Inflammatory macrophage treated with lipopolysaccharide for 1 hour (primary cell): Measurements from ENCODE around the gene CHP1.
"Not testable (repeated sequence)": the region's sequence is repeated elsewhere in the genome, so short reads cannot be mapped to it uniquely, and the experiment has no call there.

Source experiments
- DNase-seq, 2 donors: peaks; one replicate each; pipeline ENCODE4 v3.0.0-alpha.2; 2020 to 2022

Gene CHP1

GRCh38 chr15:41258750-41259471 lies 27.8 kb downstream of the CHP1 start:
- peak; percentile 33 to 78 for DNase-seq

GRCh38 chr15:41259546-41260189 lies 28.6 kb downstream of the CHP1 start:
- DNase-seq, result no peak

- DNase-seq, result not testable (repeated sequence)
Measured at GRCh38 chr15:41260924-41261323, 29.9 kb downstream of the CHP1 start.

GRCh38 chr15:41262571-41262970 lies 31.5 kb downstream of the CHP1 start:
- DNase-seq, result no peak

- peak; percentile 26 to 39 for DNase-seq
Measured at GRCh38 chr15:41263891-41264351, 32.9 kb downstream of the CHP1 start.

- DNase-seq, result no peak
Measured at GRCh38 chr15:41269887-41270286, 38.8 kb downstream of the CHP1 start.

- no peak for DNase-seq
Measured at GRCh38 chr15:41276831-41277230, 45.8 kb downstream of the CHP1 start.

GRCh38 chr15:41278319-41278718 lies 47.3 kb downstream of the CHP1 start:
- no peak for DNase-seq

- DNase-seq, result no peak
Measured at GRCh38 chr15:41279535-41280283, 48.6 kb downstream of the CHP1 start.

- DNase-seq, result no peak
Measured at GRCh38 chr15:41281236-41281635, 50.2 kb downstream of the CHP1 start.

- not testable (repeated sequence) for DNase-seq
Measured at GRCh38 chr15:41282436-41282835, 51.4 kb downstream of the CHP1 start.

- not testable (repeated sequence) for DNase-seq
Measured at GRCh38 chr15:41282980-41283652, 52.0 kb downstream of the CHP1 start.

GRCh38 chr15:41283653-41284426 lies 52.8 kb downstream of the CHP1 start:
- DNase-seq, result peak; percentile 99

- DNase-seq, result peak in 1 of 2 donors; percentile 20
Measured at GRCh38 chr15:41284427-41285177, 53.5 kb downstream of the CHP1 start.

GRCh38 chr15:41285285-41285684 lies 54.2 kb downstream of the CHP1 start:
- DNase-seq, result no peak

- peak; percentile 61 to 72 for DNase-seq
Measured at GRCh38 chr15:41286665-41287333, 55.7 kb downstream of the CHP1 start.

- no peak for DNase-seq
Measured at GRCh38 chr15:41288464-41288863, 57.4 kb downstream of the CHP1 start.

GRCh38 chr15:41289953-41290352 lies 58.9 kb downstream of the CHP1 start:
- no peak for DNase-seq

GRCh38 chr15:41291065-41291631 lies 60.1 kb downstream of the CHP1 start:
- peak; percentile 67 to 72 for DNase-seq

- DNase-seq, result no peak
Measured at GRCh38 chr15:41292521-41292920, 61.5 kb downstream of the CHP1 start.
